ENCODE measurements around the gene CLIP3. TPM values are rescaled to one million over a fixed set of nuclear protein-coding genes. Genes with fewer than 3 reads are reported as not detected.

The CLIP3 gene
- total RNA-seq, 1 donor from 2014 or later, result 59.0 TPM

DNA sequence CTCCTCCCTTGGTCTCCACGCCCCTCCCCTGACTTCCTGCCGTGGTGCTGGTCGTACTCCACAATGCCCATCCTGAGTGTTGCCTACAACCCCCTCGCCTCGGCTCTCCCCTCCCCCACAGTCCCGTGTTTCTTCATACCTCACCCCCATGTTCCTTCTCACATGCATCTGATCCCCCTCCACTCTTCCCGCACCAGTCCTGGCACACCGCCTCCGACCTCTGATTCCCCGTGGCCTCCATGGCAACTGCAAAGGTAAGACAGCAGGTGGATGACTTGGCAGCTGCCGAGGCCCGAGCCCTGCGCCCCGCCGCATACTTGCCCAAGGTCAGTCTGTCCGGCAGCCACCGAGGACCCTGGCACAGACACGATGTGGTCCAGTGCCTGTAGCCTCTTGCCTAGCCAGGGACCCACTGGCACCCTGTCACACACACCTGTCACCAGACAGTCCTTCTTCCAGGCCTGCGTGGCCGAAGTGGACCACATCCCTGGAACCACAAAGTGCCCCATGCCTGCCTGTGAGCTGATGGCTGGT is 53.8 kb downstream of the CLIP3 start:
- no peak overlapping the region for H3K4me3 Mint-ChIP-seq (ENCODE audit: unreplicated experiment)
- DNase-seq (ENCODE audit: low spot score), result no peak
- no peaks in the 10 kb centered on the region for H3K36me3 Mint-ChIP-seq (ENCODE audit: low read depth)
- H3K4me1 Mint-ChIP-seq (ENCODE audit: low read depth), result no peaks in the 10 kb centered on the region
- TF ChIP-seq, protein P1, sequence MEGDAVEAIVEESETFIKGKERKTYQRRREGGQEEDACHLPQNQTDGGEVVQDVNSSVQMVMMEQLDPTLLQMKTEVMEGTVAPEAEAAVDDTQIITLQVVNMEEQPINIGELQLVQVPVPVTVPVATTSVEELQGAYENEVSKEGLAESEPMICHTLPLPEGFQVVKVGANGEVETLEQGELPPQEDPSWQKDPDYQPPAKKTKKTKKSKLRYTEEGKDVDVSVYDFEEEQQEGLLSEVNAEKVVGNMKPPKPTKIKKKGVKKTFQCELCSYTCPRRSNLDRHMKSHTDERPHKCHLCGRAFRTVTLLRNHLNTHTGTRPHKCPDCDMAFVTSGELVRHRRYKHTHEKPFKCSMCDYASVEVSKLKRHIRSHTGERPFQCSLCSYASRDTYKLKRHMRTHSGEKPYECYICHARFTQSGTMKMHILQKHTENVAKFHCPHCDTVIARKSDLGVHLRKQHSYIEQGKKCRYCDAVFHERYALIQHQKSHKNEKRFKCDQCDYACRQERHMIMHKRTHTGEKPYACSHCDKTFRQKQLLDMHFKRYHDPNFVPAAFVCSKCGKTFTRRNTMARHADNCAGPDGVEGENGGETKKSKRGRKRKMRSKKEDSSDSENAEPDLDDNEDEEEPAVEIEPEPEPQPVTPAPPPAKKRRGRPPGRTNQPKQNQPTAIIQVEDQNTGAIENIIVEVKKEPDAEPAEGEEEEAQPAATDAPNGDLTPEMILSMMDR (IDR thresholded peaks at IDR 0.05), result no peak
- no peak overlapping the region for H3K27ac Mint-ChIP-seq (ENCODE audit: unreplicated experiment)
- peaks cover 32% of the 10 kb centered on the region for H3K27me3 Mint-ChIP-seq (ENCODE audit: low read depth)
- H3K9me3 Mint-ChIP-seq (ENCODE audit: low read depth), result no peaks in the 10 kb centered on the region

DNA sequence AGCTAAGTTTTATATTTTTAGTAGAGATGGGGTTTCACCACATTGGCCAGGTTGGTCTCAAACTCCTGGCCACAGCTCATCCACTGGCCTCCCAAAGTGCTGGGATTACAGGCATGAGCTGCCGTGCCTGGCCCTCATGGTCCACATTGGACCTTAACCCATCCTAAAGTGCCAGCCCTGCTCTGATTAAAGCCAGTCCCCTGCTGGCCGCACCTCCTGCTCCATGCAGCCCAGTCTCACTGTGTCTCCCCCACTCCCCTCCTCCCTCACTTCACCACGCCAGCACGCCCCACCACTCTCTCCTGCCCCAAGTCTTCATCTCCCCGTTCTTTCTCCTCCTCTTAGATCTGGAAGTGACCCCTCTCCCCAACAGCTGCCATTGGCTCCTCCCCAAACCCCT is 54.4 kb downstream of the CLIP3 start:
- DNase-seq (ENCODE audit: low spot score), result no peak
- no peaks in the 10 kb centered on the region for H3K36me3 Mint-ChIP-seq (ENCODE audit: low read depth)
- H3K27ac Mint-ChIP-seq (ENCODE audit: unreplicated experiment), result no peak overlapping the region
- H3K27me3 Mint-ChIP-seq (ENCODE audit: low read depth), result peaks cover 25% of the 10 kb centered on the region
- no peak overlapping the region for H3K4me3 Mint-ChIP-seq (ENCODE audit: unreplicated experiment)
- H3K4me1 Mint-ChIP-seq (ENCODE audit: low read depth), result no peaks in the 10 kb centered on the region
- no peaks in the 10 kb centered on the region for H3K9me3 Mint-ChIP-seq (ENCODE audit: low read depth)
- TF ChIP-seq, protein P1 (IDR thresholded peaks at IDR 0.05), result no peak

DNA sequence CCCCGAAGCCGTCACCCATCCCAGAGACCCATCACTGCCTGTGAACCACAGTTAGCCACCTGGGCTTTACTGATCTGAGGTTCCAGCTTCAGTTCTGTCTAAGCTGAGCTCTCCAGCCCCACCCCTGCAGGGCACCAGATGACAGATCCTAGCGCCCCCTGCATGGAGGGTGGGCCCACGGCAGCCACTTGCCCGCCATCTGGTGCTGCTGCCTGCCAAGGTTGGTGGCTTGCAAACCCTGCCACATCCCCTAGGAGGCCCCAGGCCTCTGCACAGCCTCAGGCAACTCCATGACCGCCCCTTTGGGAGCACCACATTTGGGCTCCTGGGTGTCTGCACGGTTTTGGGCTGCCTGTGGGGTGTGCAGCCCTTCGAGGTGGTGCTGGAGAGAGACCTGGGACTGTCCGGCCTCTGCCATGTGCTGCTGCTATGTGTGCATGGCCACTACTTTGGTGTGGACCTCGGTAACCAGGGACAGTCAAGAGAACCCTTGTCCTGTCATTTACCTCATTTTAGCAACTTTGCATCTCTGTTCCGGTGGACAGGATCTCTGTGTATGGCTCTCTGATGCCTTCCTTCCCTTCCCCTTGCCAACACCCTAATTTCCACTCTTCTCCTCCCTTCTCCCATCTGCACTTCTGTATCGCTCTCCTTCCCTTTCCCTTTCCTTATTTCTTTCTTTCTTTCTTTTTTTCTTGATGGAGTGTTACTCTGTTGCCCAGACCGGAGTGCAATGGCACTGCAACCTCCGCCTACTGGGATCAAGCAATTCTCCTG is 55.0 kb downstream of the CLIP3 start:
- H3K36me3 Mint-ChIP-seq (ENCODE audit: low read depth), result no peaks in the 10 kb centered on the region
- no peak for DNase-seq (ENCODE audit: low spot score)
- H3K4me1 Mint-ChIP-seq (ENCODE audit: low read depth), result no peaks in the 10 kb centered on the region
- TF ChIP-seq, protein P1 (IDR thresholded peaks at IDR 0.05), result peak; percentile 10
- peaks cover 25% of the 10 kb centered on the region for H3K27me3 Mint-ChIP-seq (ENCODE audit: low read depth)
- no peaks in the 10 kb centered on the region for H3K9me3 Mint-ChIP-seq (ENCODE audit: low read depth)
- no peak overlapping the region for H3K4me3 Mint-ChIP-seq (ENCODE audit: unreplicated experiment)
- no peak overlapping the region for H3K27ac Mint-ChIP-seq (ENCODE audit: unreplicated experiment)

DNA sequence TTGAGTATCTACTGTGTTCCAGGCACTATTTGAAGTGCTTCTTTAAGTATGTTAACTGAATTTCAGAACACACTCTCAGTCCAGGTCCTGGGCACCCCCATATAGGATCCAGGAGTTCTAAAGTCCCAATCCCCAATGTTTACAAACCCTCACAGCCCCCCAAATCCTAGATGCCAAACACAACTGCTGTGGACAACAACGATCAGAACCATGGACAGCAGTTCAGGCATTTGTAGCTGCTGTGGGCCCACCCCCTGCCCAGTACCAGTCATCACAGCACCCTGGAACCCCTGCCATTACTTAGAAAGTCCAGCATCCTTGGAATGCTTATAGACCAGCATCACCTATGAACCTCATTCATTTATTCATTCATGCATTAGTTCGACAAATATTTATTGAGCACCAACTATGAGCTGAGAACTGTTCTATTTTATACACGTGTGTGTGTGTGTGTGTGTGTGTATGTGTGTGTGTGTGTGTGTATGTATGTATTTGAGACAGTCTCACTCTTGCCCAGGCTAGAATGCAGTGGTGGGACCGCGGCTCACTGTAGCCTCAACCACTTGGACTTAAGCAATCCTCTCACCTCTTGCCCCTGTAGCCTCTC is 57.0 kb downstream of the CLIP3 start:
- Mint-ChIP-seq H3K27me3 (ENCODE audit: low read depth) (peaks cover 22% of the 10 kb centered on the region), H3K36me3 (ENCODE audit: low read depth) (no peaks in the 10 kb centered on the region), H3K4me3 (ENCODE audit: unreplicated experiment) (no peak overlapping the region), H3K4me1 (ENCODE audit: low read depth) (no peaks in the 10 kb centered on the region), H3K9me3 (ENCODE audit: low read depth) (no peaks in the 10 kb centered on the region), H3K27ac (ENCODE audit: unreplicated experiment) (no peak overlapping the region)
- TF ChIP-seq, protein P1 (IDR thresholded peaks at IDR 0.05), result no peak
- no peak for DNase-seq (ENCODE audit: low spot score)

DNA sequence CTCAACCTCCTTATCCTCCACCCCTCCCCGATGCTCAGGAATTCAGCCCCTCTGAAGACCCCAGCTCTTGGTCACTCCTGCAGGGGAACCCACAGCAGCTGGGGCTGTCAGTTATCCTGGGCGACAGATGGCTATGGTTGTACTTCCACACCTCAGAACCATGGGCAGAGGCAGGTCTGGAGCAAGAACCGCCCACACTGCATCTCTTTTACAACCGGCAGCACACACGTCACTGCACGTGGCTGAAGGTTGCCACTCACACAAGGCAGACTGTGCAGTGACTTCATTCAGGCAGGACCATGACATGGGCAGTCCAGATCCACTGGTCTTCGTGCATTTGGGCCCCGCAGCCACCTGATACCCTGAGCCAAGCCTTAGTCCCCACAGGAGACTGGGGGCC is 59.2 kb downstream of the CLIP3 start:
- Mint-ChIP-seq H3K27me3 (ENCODE audit: low read depth) (peaks cover 13% of the 10 kb centered on the region), H3K27ac (ENCODE audit: unreplicated experiment) (no peak overlapping the region), H3K4me3 (ENCODE audit: unreplicated experiment) (no peak overlapping the region), H3K4me1 (ENCODE audit: low read depth) (no peaks in the 10 kb centered on the region), H3K36me3 (ENCODE audit: low read depth) (no peaks in the 10 kb centered on the region), H3K9me3 (ENCODE audit: low read depth) (no peaks in the 10 kb centered on the region)
- no peak for DNase-seq (ENCODE audit: low spot score)
- TF ChIP-seq, protein P1 (IDR thresholded peaks at IDR 0.05), result no peak

Data from chondrocyte (in vitro differentiated cells).